ENCODE data around the gene HSPA6.
"Not testable (repeated sequence)": the region's sequence is repeated elsewhere in the genome, so short reads cannot be mapped to it uniquely, and the experiment has no call there.

HSPA6 gene

DNA sequence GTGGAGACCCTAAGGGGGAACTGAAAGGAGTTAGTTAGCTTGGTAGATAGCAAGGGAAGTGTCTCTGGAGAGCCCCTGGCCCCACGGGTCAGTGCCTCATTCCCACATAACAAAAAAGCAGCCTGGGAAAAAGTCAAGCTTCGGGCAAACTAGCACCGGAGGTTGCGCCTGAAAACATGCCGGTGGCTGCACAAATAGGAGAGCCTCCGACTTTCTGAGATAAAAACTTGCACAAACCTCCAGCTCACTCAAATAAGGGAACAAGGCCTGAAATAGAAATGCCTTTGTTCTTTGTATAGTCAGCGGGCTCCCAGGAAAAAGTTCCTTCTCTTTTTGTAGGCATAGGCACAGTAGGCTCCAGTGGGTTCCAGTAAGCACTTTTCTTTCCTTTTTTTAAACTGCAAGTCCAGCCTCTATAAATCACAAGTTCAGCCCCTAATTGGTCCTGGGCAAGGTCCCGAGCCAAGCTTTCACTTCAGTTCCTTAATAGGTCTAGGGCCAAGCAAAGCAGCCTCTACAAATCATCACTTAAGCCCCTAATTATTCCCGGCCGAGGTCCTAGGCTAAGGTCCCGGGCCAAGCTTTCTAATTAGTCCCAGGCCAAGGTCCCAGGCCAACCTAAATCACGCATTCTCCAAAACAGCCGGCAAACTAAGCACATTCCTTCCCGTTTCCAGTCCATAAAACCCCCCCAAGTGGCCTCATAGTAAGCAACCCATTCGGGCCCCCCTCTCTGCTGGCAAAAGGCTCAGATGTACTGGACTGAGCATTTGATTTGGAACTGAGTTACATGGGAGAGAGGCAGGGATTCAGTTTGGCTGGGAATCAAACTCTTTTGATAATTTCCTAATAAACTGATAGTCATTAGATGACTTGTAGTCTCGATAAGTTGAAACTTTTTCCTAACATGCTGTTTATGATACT lies 8.6 kb downstream of the HSPA6 start:
- DNase-seq (ENCODE audit: low spot score) = not testable (repeated sequence)

DNA sequence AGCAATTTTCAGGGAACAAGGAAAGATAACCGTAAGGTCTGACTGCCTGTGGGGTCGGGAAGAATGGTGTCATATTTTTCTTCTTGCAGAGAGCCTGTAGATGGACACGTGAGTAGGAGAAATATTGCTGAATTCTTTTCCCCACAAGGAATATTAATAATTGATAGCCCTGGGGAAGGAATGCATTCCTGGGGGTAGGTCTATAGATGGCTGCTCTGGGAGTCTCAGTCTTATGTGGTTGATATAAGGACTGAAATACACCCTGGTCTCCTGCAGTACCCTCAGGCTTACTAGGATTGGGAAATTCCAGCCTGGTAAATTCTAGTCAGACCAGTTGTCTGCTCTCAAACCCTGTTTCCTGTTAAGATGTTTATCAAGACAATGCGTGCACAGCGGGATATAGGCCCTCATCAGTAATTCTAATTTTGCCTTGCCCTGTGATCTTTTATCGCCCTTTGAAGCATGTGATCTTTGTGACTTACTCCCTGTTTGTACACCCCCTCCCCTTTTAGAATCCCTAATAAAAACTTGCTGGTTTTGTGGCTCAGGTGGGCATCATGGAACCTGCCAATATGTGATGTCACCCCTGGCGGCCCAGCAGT lies 12.8 kb downstream of the HSPA6 start:
- DNase-seq (ENCODE audit: low spot score) = not testable (repeated sequence)

DNA sequence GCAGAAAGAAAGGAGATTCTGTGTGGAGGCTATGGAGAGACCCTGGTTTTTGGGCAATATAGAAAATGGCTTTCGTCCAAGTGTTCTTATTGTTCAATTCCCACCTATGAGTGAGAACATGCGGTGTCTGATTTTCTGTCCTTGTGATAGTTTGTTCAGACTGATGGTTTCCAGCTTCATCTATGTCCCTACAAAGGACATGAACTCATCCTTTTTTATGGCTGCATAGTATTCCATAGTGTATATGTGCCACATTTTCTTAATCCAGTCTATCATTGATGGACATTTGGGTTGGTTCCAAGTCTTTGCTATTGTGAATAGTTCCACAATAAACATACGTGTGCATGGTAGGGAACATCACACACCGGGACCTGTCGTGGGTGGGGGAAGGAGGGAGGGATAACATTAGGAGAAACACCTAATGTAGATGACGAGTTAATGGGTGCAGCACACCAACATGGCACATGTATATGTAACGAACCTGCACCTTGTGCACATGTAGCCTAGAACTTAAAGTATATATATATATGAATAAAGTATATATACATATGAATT lies 14.7 kb downstream of the HSPA6 start:
- not testable (repeated sequence) for DNase-seq (ENCODE audit: low spot score)

DNA sequence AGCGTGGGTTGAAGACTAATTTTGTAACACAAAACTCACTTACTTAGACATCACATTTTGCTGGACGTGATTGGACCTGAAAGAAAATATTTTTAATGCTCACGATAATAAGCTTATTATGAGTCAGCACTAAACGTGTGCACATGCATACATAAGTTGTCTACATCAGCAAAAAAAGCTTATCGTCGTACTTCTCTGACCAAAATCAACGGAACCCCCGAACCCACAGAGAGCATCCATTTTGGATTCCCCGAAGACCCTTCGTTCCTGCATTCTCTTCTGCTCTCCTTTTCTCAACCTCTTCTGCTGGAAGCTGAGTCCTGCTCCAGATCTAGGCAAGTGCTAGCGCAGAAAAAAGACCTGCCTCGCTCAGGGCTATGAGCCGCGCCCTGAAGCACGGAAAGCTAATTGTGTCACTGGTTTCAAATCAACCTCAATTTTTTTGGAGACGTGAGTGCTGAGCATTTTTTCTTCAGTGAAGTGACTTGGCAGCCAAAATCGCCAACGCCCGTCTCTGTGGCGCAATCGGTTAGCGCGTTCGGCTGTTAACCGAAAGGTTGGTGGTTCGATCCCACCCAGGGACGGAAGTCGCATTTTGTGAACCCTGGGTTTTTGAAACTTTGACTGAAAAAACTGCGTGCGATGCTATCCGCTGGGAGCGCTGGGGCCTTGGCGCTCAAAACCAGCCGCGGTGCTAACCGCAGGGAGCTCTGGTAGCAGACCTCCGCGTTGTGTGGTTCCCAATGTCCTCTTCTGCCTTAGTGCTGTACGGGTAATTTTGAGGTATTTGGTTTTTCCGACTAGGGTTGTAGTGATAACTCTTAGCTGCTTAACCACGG lies 15.6 kb downstream of the HSPA6 start:
- peak; percentile 70 for DNase-seq (ENCODE audit: low spot score)

GRCh38 chr1:161540570-161540960 lies 16.2 kb downstream of the HSPA6 start:
- DNase-seq (ENCODE audit: low spot score) = not testable (repeated sequence)

- DNase-seq (ENCODE audit: low spot score) = not testable (repeated sequence)
These were observed 17.8 kb downstream of the HSPA6 start for GRCh38 chr1:161542091-161542559.

DNA sequence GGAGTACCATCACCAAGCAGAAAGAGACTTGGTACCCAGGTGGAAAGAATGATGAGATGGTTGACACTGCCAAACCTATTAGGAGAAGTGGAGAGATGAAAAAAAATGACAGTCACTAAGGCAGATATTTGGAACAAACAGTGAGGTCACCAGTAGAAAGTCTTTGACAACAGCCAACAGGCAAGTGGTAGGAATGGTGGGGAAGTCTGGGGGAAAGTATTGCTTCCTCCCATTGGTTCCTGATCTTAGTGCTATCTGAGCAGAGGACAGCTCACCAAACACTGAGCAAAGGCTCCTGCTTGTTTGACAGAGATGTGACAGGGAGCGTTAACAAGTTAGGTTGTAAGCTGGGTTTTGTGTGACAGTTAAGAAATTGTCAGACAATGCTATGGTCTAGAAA lies 18.8 kb downstream of the HSPA6 start:
- not testable (repeated sequence) for DNase-seq (ENCODE audit: low spot score)

GRCh38 chr1:161545005-161545731 lies 20.8 kb downstream of the HSPA6 start:
- not testable (repeated sequence) for DNase-seq (ENCODE audit: low spot score)

- DNase-seq (ENCODE audit: low spot score) = not testable (repeated sequence)
These were observed 23.8 kb downstream of the HSPA6 start for GRCh38 chr1:161547995-161548741.

GRCh38 chr1:161548749-161549406 lies 24.5 kb downstream of the HSPA6 start:
- not testable (repeated sequence) for DNase-seq (ENCODE audit: low spot score)

GRCh38 chr1:161549652-161550051 lies 25.3 kb downstream of the HSPA6 start, which contains the start of gene FCGR3A:
TSS of gene FCGR3A (minus strand) at chr1:161549818. CDS start at chr1:161549736, 82 bp downstream.
- DNase-seq (ENCODE audit: low spot score) = no peak

GRCh38 chr1:161550942-161551341 lies 26.6 kb downstream of the HSPA6 start:
- DNase-seq (ENCODE audit: low spot score) = not testable (repeated sequence)

DNA sequence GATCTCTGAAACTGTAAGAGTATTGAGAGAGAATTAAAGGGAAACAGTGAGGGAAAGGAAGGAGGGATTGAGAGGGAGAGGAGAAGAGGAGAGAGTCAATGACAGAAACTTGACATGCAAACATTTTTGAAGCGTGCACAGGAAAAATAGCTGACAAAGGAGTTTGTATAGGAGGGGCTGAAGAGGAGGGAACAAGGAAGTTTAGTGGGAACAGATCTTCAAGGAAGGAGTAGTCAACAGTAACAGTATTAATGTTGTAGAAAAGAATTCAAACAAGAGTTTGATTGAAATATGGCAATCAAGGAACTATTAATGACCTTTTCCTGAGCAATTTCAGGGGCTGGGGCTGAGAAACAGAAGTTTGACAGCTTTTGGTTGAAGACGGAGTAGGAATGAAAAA lies 29.3 kb downstream of the HSPA6 start:
- not testable (repeated sequence) for DNase-seq (ENCODE audit: low spot score)

GRCh38 chr1:161554340-161554739 lies 30.0 kb downstream of the HSPA6 start:
- DNase-seq (ENCODE audit: low spot score) = not testable (repeated sequence)

DNA sequence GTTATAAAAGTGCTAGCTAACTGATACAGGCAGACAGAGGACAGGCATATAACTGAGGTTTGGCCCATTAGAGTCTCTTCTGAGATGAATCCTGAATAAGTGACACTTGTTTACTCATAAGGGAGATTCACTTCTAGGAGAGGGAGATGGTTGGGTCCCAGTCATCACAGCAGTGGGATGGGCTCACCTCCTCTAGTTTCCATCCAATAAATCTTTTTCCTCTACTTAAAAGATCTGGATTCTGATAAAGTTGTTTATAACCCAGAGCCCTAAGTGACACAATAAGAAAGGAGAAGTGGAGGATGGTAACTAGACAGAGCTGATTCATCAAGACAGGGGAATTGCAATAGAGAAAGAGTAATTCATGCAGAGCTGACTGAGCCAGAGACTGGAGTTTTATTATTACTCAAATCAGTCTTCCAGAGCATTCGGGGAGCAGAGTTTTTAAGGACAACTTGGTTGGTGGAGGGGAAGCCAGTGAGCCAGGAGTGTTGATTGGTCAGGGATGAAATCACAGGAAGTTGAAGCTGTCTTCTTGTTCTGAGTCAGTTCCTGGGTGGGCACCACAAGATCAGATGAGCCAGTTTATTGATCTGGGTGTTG lies 30.6 kb downstream of the HSPA6 start:
- not testable (repeated sequence) for DNase-seq (ENCODE audit: low spot score)

DNA sequence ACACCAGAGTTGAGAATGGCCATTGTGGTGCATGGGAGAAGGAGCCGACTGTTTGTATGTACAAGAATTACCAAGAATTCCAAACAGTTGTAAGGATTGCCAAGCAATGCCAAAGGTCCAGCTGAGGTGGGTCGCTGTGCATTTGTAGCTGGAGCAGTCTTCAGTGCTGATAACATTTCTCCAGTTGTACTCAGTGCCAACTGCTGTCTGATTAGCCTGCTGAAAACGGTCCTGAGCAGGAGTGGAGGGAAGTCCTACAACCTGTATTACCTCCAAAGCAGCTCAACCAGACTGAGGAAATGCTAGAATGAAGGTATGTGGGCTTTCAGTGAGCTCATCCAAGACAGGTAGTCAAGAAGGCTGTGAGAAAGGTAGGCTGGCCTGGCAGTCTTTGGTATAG lies 31.8 kb downstream of the HSPA6 start:
- DNase-seq (ENCODE audit: low spot score) = not testable (repeated sequence)

DNA sequence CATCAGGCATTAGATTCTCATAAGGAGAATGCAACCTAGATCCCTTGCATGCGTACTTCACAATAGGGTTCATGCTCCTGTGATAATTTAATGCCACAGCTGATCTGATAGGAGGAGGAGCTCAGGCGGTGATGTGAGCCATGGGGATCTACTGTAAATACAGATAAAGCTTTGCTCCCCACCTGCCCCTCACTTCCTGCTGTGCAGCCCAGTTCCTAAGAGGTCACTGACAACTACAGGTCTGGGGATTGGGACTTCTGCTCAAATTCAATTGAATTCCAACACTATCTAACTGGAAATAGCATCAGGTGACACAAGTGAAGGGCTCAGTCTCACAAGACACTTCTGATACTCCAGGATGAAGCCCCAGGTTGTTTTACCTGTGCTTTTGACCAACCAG lies 32.6 kb downstream of the HSPA6 start:
- not testable (repeated sequence) for DNase-seq (ENCODE audit: low spot score)

DNA sequence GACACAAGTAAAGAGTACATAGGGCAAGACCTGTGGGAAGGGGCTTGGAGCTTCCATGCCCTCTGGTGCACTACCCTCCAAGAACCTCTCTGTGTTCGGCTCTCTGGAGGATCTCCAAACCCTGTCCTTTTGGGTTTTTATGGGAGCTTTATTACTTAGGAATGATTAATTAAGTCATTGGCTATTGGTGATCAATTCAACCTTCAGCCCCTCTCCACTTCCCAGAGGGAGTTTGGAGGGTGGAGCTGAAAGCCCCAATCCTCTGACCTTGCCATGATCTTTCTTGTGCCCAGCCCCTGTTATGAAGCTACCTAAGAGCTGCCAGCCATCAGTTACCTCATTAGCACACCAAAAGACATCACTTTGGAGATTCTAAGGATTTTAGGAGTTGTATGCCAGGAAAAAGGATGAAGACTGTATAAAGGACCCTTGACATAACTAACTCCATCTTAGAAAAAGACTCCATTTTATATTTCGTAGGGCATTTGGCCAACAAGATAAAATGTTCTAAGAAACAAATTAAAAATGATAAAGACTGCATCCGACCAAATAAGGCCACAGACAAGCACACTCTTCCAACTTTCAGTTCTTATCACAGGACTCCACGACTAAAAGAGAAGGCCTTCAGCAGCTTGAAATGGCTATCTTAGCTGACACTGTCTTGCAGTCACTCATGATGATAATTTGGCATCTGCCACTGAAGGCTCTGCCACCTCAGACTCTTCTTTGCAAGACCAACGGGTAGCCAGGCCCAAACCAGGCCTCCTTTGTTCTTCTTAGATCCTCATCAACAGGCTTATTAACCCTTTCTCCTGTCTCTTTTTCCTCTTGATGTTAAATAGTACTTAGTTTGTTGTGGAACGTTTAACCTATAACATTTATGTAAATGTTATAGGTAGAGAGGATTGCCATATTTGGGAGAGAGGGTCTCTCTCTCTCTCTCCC lies 33.4 kb downstream of the HSPA6 start:
- not testable (repeated sequence) for DNase-seq (ENCODE audit: low spot score)
